ENCODE measurements around the gene CDR2L.

- no peak for TF ChIP-seq CTCF (IDR thresholded peaks at IDR 0.05)
- peak; percentile 45 to 77 for TF ChIP-seq POLR2A (IDR thresholded peaks at IDR 0.05)
These were observed at the start of gene CDR2L for GRCh38 chr17:74987418-74987908.
